Left lung (tissue), 10 donors: ENCODE results near the gene PAPSS2. TPM values are rescaled to one million over a fixed set of nuclear protein-coding genes. Genes with fewer than 3 reads are reported as not detected.

Source experiments
- ATAC-seq: fragments of 200-7000 bp; cut with Tn5 transposase; one replicate; pipeline ENCODE4 v1.9.1; 2020; ENCODE audit warnings: moderate library complexity
- DNase-seq, 4 donors: peaks; one replicate each; pipeline ENCODE4 v3.0.0-alpha.2; 2013 to 2020
- H3K27ac ChIP-seq, 2 donors: fragments of 200-600 bp; sonication (generic) in 1 of 2; one replicate each; pipeline versions ENCODE4 v1.5.0 to v1.8.0; 2020 to 2021
- H3K27me3 ChIP-seq, 2 donors: fragments of 200-600 bp; sonication (generic) in 1 of 2; one replicate each; pipeline versions ENCODE4 v1.5.0 to v1.8.0; 2020 to 2021
- H3K36me3 ChIP-seq, 2 donors: fragments of 200-600 bp; sonication (generic) in 1 of 2; one replicate each; pipeline versions ENCODE4 v1.5.0 to v1.8.0; 2020 to 2021
- H3K4me1 ChIP-seq, 2 donors: fragments of 200-600 bp; one replicate each; pipeline ENCODE4 v1.8.0; 2021
- H3K4me3 ChIP-seq, 2 donors: fragments of 200-600 bp; sonication (generic) in 1 of 2; one replicate each; pipeline versions ENCODE4 v1.5.0 to v1.8.0; 2020 to 2021; ENCODE audit warnings: mild to moderate bottlenecking in 1 of 2
- H3K9me3 ChIP-seq, 2 donors: fragments of 200-600 bp; sonication (generic) in 1 of 2; one replicate each; pipeline versions ENCODE4 v1.5.0 to v1.8.0; 2020 to 2021
- CTCF ChIP-seq, 2 donors: fragments of 200-600 bp; sonication (generic) in 1 of 2; IDR thresholded peaks; one replicate each; pipeline versions ENCODE4 v1.5.0 to v1.8.0; 2021; ENCODE audit warnings: antibody characterized with exemption in 2 of 2
- intact Hi-C, 2 donors: fragments of 100-400 bp; cut with DNase I; formaldehyde crosslinking; loops; one replicate each; pipeline versions ENCODE4 v1.11.2 to v1.14.2; 2022
- polyA plus RNA-seq, 6 donors: library from polyadenylated mRNA; unstranded; fragments of 120-200 nt; gene quantifications; one replicate each; pipeline ENCODE4 v1.2.1, GENCODE V29; 2013; ENCODE audit not compliant: insufficient read length in 6 of 6
- total RNA-seq, 2 donors: library from RNA; stranded (reverse); fragmentation: NEBNext Ultra II Directional; extraction: Animal tissue kit (Norgen Biotek cat#: 25700); gene quantifications; one replicate each; pipeline ENCODE4 v1.2.1, GENCODE V29; 2021
- donor health status: DM: no; HTN: yes; CAD: no.
- donor health status: DM: no; HTN: no; CAD: no.

Gene PAPSS2
- total and polyA plus RNA-seq, 8 donors, result 49.0 to 183 (median 58.0) TPM

- Histone ChIP-seq H3K27ac (no peak overlapping the region), H3K36me3 (no peaks in the 10 kb centered on the region), H3K4me3 (no peak overlapping the region), H3K4me1 (peaks cover 0 to 5% of the 10 kb centered on the region in 2 donors), H3K27me3 (no peaks in the 10 kb centered on the region), H3K9me3 (no peaks in the 10 kb centered on the region)
- no peak for TF ChIP-seq CTCF (IDR thresholded peaks at IDR 0.05)
- ATAC-seq (no peak), DNase-seq (no peak)
- intact Hi-C loops, result no loop called here
Measured at GRCh38 chr10:87702260-87702972, 42.7 kb downstream of the PAPSS2 start.

- Histone ChIP-seq H3K27me3 (no peaks in the 10 kb centered on the region), H3K4me1 (peaks cover 0 to 5% of the 10 kb centered on the region in 2 donors), H3K27ac (no peak overlapping the region), H3K36me3 (no peaks in the 10 kb centered on the region), H3K9me3 (no peaks in the 10 kb centered on the region), H3K4me3 (no peak overlapping the region)
- intact Hi-C loops, result no loop called here
- ATAC-seq (no peak), DNase-seq (no peak)
- TF ChIP-seq CTCF (IDR thresholded peaks at IDR 0.05), result no peak
Measured at GRCh38 chr10:87702973-87703294, 43.3 kb downstream of the PAPSS2 start.

- no peak overlapping the region for H3K4me3 ChIP-seq
- peak in 2 of 4 donors; percentile 27 to 42 for DNase-seq
- TF ChIP-seq CTCF (IDR thresholded peaks at IDR 0.05), result no peak
- intact Hi-C loops, result no loop called here
- no peak overlapping the region for H3K27ac ChIP-seq
- no peak for ATAC-seq
- H3K9me3 ChIP-seq, result no peaks in the 10 kb centered on the region
- no peaks in the 10 kb centered on the region for H3K27me3 ChIP-seq
- peaks cover 0 to 5% of the 10 kb centered on the region in 2 donors for H3K4me1 ChIP-seq
- no peaks in the 10 kb centered on the region for H3K36me3 ChIP-seq
Measured at GRCh38 chr10:87703771-87704170, 44.1 kb downstream of the PAPSS2 start.

GRCh38 chr10:87705339-87705738, 45.7 kb downstream of the PAPSS2 start:
- no peaks in the 10 kb centered on the region for H3K27me3 ChIP-seq
- H3K4me3 ChIP-seq, result no peak overlapping the region
- H3K27ac ChIP-seq, result no peak overlapping the region
- intact Hi-C loops, result no loop called here
- no peak for TF ChIP-seq CTCF (IDR thresholded peaks at IDR 0.05)
- peaks cover 0 to 5% of the 10 kb centered on the region in 2 donors for H3K4me1 ChIP-seq
- H3K36me3 ChIP-seq, result peaks cover 0 to 7% of the 10 kb centered on the region in 2 donors
- DNase-seq (no peak), ATAC-seq (no peak)
- no peaks in the 10 kb centered on the region for H3K9me3 ChIP-seq

GRCh38 chr10:87706731-87707130, 47.1 kb downstream of the PAPSS2 start:
- TF ChIP-seq CTCF (IDR thresholded peaks at IDR 0.05), result no peak
- no peak for ATAC-seq

More at GRCh38 chr10:87706731-87707130, 47.1 kb downstream of the PAPSS2 start:
- Histone ChIP-seq H3K9me3 (no peaks in the 10 kb centered on the region), H3K27ac (no peak overlapping the region), H3K4me1 (peaks cover 0 to 1% of the 10 kb centered on the region in 2 donors), H3K4me3 (no peak overlapping the region), H3K36me3 (peaks cover 0 to 7% of the 10 kb centered on the region in 2 donors), H3K27me3 (no peaks in the 10 kb centered on the region)
- intact Hi-C loops, result no loop called here
- no peak for DNase-seq
